Measurements from ENCODE around the gene SOS2.

GRCh38 chr14:50237427-50237826, 6.0 kb upstream of the SOS2 start:
- TF ChIP-seq CTCF (IDR thresholded peaks at IDR 0.05), result no peak
- no peak for TF ChIP-seq ZFX (IDR thresholded peaks at IDR 0.05; ENCODE audit: borderline replicate concordance)
